ENCODE results near the gene LUC7L2.

DNA sequence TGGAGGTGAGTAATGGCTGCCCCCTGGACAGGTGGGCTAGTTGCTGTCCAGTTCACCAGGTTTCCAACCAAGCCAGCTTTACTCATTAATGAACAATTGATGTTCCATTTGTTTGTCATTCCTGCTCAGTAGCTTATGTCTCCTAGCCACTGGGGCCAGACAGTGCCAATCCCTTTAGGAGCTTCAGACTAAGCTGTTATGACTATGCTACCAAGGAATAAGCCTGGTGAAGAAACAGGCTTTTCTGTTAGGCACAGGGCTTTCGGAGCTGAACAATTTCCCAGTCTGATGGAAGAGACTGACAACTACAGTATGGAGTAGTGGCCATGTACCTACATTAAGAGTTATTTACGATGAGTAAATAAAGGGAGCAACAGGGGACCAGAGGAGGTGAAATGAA is 20.7 kb upstream of the LUC7L2 start:
- TF ChIP-seq, protein P1, sequence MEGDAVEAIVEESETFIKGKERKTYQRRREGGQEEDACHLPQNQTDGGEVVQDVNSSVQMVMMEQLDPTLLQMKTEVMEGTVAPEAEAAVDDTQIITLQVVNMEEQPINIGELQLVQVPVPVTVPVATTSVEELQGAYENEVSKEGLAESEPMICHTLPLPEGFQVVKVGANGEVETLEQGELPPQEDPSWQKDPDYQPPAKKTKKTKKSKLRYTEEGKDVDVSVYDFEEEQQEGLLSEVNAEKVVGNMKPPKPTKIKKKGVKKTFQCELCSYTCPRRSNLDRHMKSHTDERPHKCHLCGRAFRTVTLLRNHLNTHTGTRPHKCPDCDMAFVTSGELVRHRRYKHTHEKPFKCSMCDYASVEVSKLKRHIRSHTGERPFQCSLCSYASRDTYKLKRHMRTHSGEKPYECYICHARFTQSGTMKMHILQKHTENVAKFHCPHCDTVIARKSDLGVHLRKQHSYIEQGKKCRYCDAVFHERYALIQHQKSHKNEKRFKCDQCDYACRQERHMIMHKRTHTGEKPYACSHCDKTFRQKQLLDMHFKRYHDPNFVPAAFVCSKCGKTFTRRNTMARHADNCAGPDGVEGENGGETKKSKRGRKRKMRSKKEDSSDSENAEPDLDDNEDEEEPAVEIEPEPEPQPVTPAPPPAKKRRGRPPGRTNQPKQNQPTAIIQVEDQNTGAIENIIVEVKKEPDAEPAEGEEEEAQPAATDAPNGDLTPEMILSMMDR (IDR thresholded peaks at IDR 0.05; ENCODE audit: insufficient read depth, low read depth, low read length) = no peak
- no peak for TF ChIP-seq EZH2 (IDR thresholded peaks at IDR 0.05; ENCODE audit: insufficient read depth, low read length)
